Spleen (tissue), 11 donors: ENCODE results near the gene MXRA8. TPM values are rescaled to one million over a fixed set of nuclear protein-coding genes. Genes with fewer than 3 reads are reported as not detected.
A peak's percentile ranks its signal among the peaks of the same experiment; 100 is the strongest.

ENCODE experiments used
- DNase-seq: peaks from one replicate; pipeline ENCODE4 v3.0.0-alpha.2; 2020
- H3K27ac ChIP-seq, 8 donors: fragments of 200-600 bp; sonication (generic) in 7 of 8; 1 replicate in 4 of 8; 2 replicates in 4 of 8; pipeline versions ENCODE4 v1.5.0 to v1.8.0; 2016 to 2021; ENCODE audit warnings: inconsistent platforms in 4 of 8, mild to moderate bottlenecking in 4 of 8, moderate library complexity in 1 of 8
- H3K27me3 ChIP-seq, 7 donors: fragments of 200-600 bp; sonication (generic) in 6 of 7; replicated peaks in 1 of 7; 1 replicate in 4 of 7; 2 replicates in 3 of 7; pipeline versions ENCODE4 v1.5.0 to v1.8.0; 2016 to 2021; ENCODE audit warnings: inconsistent platforms in 3 of 7, mild to moderate bottlenecking in 1 of 7
- H3K36me3 ChIP-seq, 6 donors: fragments of 200-600 bp; sonication (generic) in 5 of 6; 1 replicate in 4 of 6; 2 replicates in 2 of 6; pipeline versions ENCODE4 v1.5.0 to v1.8.0; 2016 to 2021; ENCODE audit warnings: inconsistent platforms in 2 of 6
- H3K4me1 ChIP-seq, 6 donors: fragments of 200-600 bp; sonication (generic) in 5 of 6; 1 replicate in 3 of 6; 2 replicates in 3 of 6; pipeline versions ENCODE4 v1.5.0 to v1.8.0; 2016 to 2021; ENCODE audit warnings: inconsistent platforms in 3 of 6
- H3K4me3 ChIP-seq, 8 donors: fragments of 200-600 bp; sonication (generic) in 7 of 8; 1 replicate in 4 of 8; 2 replicates in 4 of 8; pipeline versions ENCODE4 v1.5.0 to v1.8.0; 2016 to 2021; ENCODE audit warnings: inconsistent platforms in 4 of 8, mild to moderate bottlenecking in 4 of 8, moderate library complexity in 2 of 8
- H3K9me3 ChIP-seq, 8 donors: fragments of 200-600 bp; sonication (generic) in 7 of 8; 1 replicate in 4 of 8; 2 replicates in 4 of 8; pipeline versions ENCODE4 v1.5.0 to v1.8.0; 2016 to 2021; ENCODE audit warnings: inconsistent platforms in 4 of 8
- CTCF ChIP-seq, 11 experiments: fragments of 200-600 bp in 7 of 11; fragments of 450-650 bp in 4 of 11; sonication (generic) in 4 of 11; IDR thresholded peaks in 8 of 11; conservative IDR thresholded peaks in 3 of 11; 1 replicate in 7 of 11; 2 replicates in 4 of 11; pipeline versions ENCODE4 v1.4.0 to v1.8.0; 2016 to 2021; ENCODE audit warnings: antibody characterized with exemption in 11 of 11, inconsistent platforms in 4 of 11, mild to moderate bottlenecking in 1 of 11
- POLR2A ChIP-seq, 3 donors: fragments of 450-650 bp; IDR thresholded peaks; one replicate each; pipeline ENCODE4 v1.5.1; 2017; ENCODE audit warnings: antibody characterized with exemption in 3 of 3, mild to moderate bottlenecking in 1 of 3
- POLR2AphosphoS5 ChIP-seq, 3 donors: sonication (generic); formaldehyde crosslinking; IDR thresholded peaks; one replicate each; pipeline ENCODE4 v1.5.1; 2017; ENCODE audit warnings: antibody characterized with exemption in 3 of 3
- WGBS, 5 donors: extraction: QIAGEN DNeasy Blood & Tissue Kit in 3 of 5; methylation state at CpG; one replicate each; pipeline versions ENCODE4 v1.1.5 to v1.1.7; 2013 to 2018; 5-methylcytosine and 5-hydroxymethylcytosine counted together
- intact Hi-C: fragments of 100-400 bp; cut with DNase I; formaldehyde crosslinking; loops from one replicate; pipeline ENCODE4 v1.15.0; 2023; ENCODE audit warnings: low total_unique reads
- polyA plus RNA-seq, 3 donors: library from polyadenylated mRNA; stranded (reverse); fragments of 200-250 nt; gene quantifications; one replicate each; pipeline ENCODE4 v1.2.1, GENCODE V29; 2013
- total RNA-seq, 7 donors: library from RNA; depleted of rRNA in 3 of 7; stranded (reverse); fragments of >200 nt in 3 of 7; fragmentation: NEBNext Ultra II Directional in 4 of 7; extraction: Animal tissue kit (Norgen Biotek cat#: 25700) in 4 of 7; gene quantifications; one replicate each; pipeline versions ENCODE4 v1.1.0 to v1.2.1, GENCODE V29; 2016 to 2021
- donor health status: healthy with polysubstance abuse.
- donor health status: DM: no; HTN: no; CAD: no; lungs with moderate emphysema.
- donor health status: DM: no; HTN: no; CAD: no.
- donor health status: Bipolar disorder and iron deficiency.
- donor health status: healthy.
- donor health status: DM: no; HTN: no; CAD: no.
- donor health status: DM: yes; HTN: yes; CAD: no.

MXRA8 gene
- total and polyA plus RNA-seq, 10 donors, result 25.9 to 71.7 (median 47.1) TPM

- Histone ChIP-seq H3K9me3 (no peaks in the 10 kb centered on the region), H3K4me1 (peaks cover 29 to 93% (median 75%) of the 10 kb centered on the region in 6 donors), H3K27ac (no peak overlapping the region), H3K4me3 (no peak overlapping the region), H3K36me3 (peaks cover 0 to 78% (median 66%) of the 10 kb centered on the region in 6 donors), H3K27me3 (no peaks in the 10 kb centered on the region)
- 83 to 93% (median 92%) methylated on average over 7 of the region's 7 CpGs for WGBS, 5 donors
- no peak for DNase-seq
- TF ChIP-seq POLR2A (IDR thresholded peaks at IDR 0.05) (no peak), CTCF (IDR thresholded peaks at IDR 0.05 in 8 of 11, conservative IDR thresholded peaks at IDR 0.05 in 3 of 11) (no peak), POLR2AphosphoS5 (IDR thresholded peaks at IDR 0.05) (peak in 1 of 3 donors; percentile 2)
- intact Hi-C loops, result no loop called here
Observed at GRCh38 chr1:1401457-1402010, 43.2 kb upstream of the MXRA8 start.

GRCh38 chr1:1400576-1401456, 42.5 kb upstream of the MXRA8 start:
- no peak for DNase-seq
- Histone ChIP-seq H3K4me3 (peak overlapping the region in 6 of 8 donors; percentile 92 to 100 (median 98)), H3K4me1 (peaks cover 22 to 93% (median 73%) of the 10 kb centered on the region in 6 donors), H3K27ac (peak overlapping the region in 5 of 8 donors; percentile 88 to 94 (median 92)), H3K9me3 (no peaks in the 10 kb centered on the region), H3K36me3 (peaks cover 0 to 80% (median 73%) of the 10 kb centered on the region in 6 donors), H3K27me3 (no peaks in the 10 kb centered on the region)
- WGBS, 5 donors, result 80 to 86% (median 83%) methylated on average over 18 to 22 of the region's 22 CpGs
- intact Hi-C loops, result no loop called here
- TF ChIP-seq CTCF (IDR thresholded peaks at IDR 0.05 in 8 of 11, conservative IDR thresholded peaks at IDR 0.05 in 3 of 11) (no peak), POLR2AphosphoS5 (IDR thresholded peaks at IDR 0.05) (peak; percentile 38 to 65 (median 50)), POLR2A (IDR thresholded peaks at IDR 0.05) (no peak)

GRCh38 chr1:1399872-1400575, 41.7 kb upstream of the MXRA8 start:
- WGBS, 5 donors, result 3 to 15% (median 5%) methylated on average over 13 to 34 of the region's 34 CpGs
- Histone ChIP-seq H3K27ac (peak overlapping the region; percentile 76 to 94 (median 89)), H3K4me3 (peak overlapping the region; percentile 88 to 100 (median 98)), H3K9me3 (no peaks in the 10 kb centered on the region), H3K36me3 (peaks cover 0 to 80% (median 74%) of the 10 kb centered on the region in 6 donors), H3K4me1 (peaks cover 18 to 92% (median 69%) of the 10 kb centered on the region in 6 donors), H3K27me3 (no peaks in the 10 kb centered on the region)
- intact Hi-C loops, result no loop called here
- TF ChIP-seq CTCF (IDR thresholded peaks at IDR 0.05 in 8 of 11, conservative IDR thresholded peaks at IDR 0.05 in 3 of 11) (peak in 1 of 11 experiments; percentile 13), POLR2AphosphoS5 (IDR thresholded peaks at IDR 0.05) (peak in 2 of 3 donors; percentile 5 to 30), POLR2A (IDR thresholded peaks at IDR 0.05) (no peak)
- no peak for DNase-seq
